RKO (cell line): ENCODE results near the gene IQGAP2.

Source experiments
- DNase-seq: peaks from one replicate; pipeline ENCODE4 v3.0.0-alpha.2; 2016; ENCODE audit warnings: low spot score

Gene IQGAP2

DNA sequence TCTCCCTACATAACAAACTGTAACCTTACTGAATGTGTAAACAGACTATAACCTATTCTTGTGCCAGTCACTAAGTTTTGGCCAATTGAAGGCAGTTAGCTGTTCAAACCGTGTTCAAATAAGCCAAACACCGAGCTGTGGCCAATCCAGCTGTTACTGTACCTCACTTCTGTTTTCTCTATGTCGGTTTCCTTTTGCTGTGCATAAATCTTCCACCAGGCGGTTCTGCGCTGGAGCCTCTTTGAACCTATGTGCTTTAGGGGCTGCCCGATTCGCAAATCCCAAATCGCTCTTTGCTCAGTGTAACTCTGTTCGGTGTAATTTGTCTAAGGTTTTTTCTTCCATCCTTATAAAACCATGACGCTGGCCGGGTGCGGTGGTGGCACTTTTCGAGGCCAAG lies 344.6 kb downstream of the IQGAP2 start:
- DNase-seq: no peak

DNA sequence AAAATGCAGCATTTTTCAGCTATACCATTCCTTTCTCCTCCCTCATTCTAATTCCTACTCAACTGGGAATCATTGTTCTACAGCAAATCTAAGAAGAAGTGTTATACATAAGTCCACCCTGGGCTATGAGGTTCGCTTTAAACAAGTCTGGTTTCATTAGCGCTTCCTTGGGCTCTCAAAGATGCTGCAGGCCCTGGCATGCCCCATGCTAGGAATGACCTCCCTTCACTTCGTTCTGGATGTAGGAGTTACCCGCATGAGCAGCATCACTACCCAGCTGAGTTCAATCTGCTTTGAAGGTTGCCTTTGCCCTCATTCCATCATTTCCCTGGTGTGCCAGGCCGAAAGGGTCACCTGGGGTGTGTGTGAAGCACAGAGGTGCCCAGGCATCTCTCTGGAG lies 348.2 kb downstream of the IQGAP2 start:
- DNase-seq: no peak

DNA sequence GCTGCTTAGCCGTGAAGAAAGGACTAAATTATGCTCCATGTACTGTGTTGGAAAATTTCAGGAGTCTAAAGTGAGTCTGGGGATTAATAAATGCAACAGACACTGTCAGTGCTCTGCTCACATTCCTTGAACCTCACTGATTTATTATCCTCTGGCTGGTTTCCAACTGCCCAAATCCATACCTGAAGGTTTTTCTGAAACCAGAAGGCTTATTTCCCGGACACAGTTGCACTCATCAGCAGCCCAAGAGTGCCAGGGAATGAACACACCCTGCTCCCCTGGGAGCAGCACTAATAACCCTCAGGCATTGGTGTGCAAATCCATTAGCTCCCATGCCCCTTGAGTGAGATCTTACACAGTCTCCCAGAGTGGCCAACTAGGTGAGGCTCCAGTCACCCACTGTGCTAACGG lies 351.6 kb downstream of the IQGAP2 start:
- no peak for DNase-seq

DNA sequence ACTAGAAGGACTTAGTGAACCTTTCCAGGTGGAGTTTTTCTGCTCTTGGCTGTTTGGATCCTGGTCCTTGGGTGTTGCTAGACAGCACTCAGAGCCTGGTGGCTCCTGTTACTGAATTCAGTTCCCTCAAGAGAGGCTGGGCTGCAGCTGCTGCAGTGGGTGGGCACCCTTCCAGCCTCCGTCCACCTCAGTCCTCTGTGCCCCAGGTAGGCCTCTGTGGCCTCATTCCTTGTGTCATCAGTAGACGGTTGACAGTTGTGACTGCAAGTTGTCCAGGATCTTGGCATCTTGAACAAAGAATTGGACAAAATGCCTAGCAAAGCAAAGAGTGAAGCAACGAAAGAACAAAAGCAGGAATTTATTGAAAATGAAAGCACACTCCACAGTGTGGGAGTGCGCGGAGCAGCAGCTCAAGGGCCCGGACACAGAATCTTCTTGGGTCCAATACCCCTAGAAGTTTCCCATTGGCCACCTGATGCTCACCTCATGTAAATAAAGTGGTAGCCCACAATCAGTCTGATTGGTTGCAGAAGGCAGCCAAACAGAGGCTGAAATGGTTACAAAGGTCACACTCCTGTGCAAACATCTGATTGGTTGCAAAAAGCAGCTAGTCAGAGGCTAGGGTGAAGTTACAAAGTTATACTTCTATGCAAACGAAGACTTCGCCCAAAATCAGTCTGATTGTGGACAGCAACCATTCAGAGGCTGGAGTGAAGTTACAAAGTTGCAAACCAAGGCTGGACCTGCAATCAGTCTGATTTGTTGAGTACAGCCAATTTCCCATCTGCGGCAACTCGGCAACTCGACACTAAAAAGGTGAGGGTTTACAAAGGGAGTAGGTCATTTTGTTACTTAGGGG lies 352.9 kb downstream of the IQGAP2 start:
- no peak for DNase-seq

DNA sequence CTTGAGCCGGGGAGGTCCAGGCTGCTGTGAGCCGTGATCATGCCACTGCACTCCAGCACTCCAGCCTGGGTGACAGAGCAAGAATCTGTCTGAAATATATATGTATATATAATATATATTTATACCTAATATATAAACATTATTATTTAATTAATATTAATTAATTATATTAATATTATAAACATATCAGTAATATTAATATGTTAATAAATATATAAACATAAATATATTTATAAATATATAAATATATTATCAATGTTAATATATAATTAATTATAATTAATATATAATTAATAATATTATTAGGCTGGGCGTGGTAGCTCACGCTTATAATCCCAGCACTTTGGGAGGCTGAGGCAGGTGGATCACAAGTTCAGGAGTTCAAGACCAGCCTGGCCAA lies 354.0 kb downstream of the IQGAP2 start:
- DNase-seq: no peak
